Kasumi-1 (cell line): ENCODE data around the gene ANKRD53.
A peak's percentile ranks its signal among the peaks of the same experiment; 100 is the strongest.

ENCODE experiments used
- DNase-seq, 2 experiments: peaks; one replicate each; lab custom pipeline; 2025; lab: John Stamatoyannopoulos, UW

The ANKRD53 gene

DNA sequence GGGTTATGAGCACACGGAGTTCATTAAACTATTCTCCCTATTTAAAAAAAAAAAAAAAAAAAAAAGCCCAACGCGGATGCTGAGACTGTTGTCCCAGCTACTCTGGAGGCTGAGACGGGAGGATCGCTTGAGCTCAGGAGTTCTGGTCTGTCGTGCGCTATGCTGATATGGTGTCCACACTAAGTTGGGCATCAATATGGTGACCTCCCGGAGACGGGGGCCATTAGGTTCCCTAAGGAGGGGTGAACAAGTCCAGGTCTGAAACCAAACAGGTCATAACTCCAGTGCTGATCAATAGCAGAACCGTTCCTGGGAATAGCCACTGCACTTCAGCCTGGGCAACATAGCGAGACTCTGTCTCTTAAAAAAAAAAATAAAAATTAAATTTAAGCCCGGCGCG lies 12.9 kb upstream of the ANKRD53 start:
- no peak for DNase-seq

DNA sequence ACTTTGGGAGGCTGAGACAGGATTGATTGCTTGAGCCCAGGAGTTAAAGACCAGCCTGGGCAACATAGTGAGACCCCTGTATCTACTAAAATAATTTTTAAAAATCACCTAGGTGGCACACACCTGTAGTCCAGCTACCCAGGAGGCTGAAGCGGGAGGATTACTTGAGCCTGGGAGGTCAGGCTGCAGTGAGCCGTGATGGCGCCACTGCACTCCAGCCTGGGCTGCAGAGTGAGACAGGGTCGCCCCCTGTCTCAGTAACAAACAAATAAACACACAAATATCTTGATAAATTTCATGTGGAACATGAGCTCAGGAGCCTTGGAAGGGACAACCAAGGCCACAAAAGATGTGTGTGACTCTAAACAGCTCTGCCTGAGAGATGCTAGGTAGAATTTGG lies 11.7 kb upstream of the ANKRD53 start:
- no peak for DNase-seq

DNA sequence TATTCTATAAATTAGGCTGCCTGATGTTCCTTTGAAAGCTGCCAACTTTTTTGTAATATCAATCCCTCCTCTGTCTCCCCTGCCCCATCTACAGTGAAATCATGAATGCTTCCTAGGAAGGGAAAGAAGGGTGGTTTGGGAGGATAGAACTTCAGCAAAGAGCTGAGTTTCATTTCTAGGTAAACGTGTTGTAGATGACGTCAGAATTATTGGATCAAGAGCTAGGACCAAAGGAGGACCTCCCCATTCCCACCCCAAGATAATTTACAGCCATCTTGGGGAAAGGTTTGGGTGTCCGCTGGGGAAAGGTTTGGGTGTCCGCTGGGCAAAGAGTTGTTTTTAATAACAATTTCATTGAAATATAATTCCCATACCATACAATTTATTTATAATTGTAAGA lies 11.2 kb upstream of the ANKRD53 start:
- DNase-seq: no peak

DNA sequence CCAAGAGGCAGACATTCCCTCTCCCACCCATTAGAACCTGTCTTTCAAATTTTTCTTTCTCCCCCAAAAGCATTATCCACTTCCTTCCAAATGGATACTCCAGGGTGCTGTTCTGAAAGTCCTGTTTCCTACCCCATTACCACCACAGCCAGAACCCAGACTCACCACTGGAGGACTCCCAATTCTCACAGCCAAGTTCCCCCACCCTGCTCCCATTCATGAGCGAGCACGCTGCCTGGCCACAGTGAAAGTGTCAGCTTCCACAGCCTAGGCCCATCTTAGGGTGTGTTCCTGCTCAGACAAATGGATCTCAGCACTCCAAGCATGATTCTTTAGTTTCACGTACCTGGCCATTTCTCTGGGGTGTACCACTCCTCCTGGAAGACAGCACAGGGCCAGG lies 3.8 kb upstream of the ANKRD53 start:
- no peak for DNase-seq

DNA sequence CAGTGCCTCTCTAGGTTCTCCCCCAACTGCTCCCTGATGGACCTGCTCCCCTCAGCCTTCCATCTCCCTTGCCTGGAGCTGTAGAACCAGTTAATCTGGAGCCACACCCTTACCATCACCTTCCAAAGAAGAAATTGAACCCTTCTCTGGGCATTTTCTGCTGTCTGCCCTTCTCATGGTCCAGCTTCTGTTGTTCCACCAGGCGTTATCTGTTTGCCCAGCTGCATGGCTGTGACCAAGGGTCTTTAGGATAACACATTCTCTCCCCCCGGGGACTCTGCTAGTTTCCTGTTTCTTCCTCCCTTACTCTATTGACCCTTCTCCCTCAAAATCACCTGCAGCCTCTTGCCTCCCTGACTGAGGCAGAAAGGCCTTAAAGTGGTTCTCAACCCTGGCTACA lies 3.2 kb upstream of the ANKRD53 start:
- no peak for DNase-seq

DNA sequence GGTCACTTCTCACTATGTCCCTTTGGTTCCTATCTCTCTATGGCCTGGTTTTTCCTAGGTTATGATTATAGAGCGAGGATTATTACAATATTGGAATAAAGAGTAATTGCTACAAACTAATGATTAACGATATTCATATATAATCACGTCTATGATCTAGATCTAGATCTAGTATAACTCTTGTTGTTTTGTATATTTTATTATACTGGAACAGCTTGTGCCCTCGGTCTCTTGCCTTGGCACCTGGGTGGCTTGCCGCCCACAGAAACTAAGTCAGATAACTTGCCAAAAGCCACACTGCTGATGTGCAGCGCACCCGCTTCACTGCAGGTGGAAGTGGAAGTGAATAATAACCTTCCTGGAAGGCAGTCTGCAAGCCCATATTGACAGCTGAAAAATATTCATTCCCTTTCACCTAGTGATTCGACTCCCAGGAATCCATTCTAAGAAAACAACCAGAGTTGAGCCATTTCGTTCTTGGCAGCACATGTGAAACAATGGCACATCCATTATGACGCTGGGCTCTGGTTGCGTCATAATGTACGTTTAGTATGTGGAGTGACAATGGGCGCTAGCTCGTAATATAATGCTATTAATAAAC lies 725 bp upstream of the ANKRD53 start:
- no peak for DNase-seq

DNA sequence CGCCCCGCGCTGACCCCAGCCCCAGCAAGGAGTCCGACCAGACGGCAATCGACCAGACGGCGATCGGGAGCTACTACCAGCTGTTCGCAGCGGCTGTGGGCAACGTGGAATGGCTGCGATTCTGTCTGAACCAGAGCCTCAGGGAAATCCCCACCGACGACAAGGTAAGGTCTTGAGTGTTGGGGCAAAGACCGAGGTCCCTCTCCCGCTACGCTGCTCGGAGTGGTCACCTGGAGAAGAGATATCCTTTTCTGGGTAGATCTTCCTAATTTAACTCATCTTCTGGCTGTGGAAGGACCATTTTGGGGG lies 704 bp downstream of the ANKRD53 start:
- DNase-seq: no peak

DNA sequence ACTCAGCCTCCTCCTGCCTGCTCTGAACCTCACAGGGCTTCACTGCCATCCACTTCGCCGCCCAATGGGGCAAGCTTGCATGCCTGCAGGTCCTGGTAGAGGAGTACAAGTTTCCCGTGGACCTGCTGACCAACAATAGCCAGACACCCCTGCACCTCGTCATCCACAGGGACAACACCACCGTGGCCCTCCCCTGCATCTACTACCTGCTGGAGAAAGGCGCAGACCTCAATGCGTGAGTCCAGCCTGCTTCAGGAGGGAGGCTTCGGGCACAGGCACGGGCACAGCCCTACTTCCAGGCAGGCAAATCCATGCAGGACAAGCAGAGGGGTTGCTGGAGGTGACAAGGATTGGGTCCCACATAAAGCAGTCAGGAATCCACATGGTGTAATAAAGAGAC lies 1.2 kb downstream of the ANKRD53 start:
- DNase-seq: no peak

DNA sequence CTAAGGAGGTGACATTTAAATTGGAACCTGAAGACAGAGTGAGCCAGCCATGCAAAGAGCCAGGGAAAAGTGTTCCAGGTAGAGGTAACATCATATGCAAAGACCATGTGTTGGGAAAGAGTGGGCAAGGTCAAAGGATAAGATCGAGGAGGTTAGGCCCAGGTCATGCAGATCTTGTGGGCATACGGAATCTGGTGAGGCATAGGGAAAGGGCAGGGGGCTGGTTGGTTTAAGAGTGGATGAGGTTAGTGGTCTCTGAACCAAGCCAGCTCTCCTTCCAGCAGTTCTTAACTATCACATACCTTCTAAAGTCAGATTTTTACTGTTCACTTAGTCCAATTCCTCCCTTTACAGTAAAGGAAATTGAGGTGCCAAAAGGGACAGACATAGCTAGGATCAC lies 3.0 kb downstream of the ANKRD53 start:
- no peak for DNase-seq

DNA sequence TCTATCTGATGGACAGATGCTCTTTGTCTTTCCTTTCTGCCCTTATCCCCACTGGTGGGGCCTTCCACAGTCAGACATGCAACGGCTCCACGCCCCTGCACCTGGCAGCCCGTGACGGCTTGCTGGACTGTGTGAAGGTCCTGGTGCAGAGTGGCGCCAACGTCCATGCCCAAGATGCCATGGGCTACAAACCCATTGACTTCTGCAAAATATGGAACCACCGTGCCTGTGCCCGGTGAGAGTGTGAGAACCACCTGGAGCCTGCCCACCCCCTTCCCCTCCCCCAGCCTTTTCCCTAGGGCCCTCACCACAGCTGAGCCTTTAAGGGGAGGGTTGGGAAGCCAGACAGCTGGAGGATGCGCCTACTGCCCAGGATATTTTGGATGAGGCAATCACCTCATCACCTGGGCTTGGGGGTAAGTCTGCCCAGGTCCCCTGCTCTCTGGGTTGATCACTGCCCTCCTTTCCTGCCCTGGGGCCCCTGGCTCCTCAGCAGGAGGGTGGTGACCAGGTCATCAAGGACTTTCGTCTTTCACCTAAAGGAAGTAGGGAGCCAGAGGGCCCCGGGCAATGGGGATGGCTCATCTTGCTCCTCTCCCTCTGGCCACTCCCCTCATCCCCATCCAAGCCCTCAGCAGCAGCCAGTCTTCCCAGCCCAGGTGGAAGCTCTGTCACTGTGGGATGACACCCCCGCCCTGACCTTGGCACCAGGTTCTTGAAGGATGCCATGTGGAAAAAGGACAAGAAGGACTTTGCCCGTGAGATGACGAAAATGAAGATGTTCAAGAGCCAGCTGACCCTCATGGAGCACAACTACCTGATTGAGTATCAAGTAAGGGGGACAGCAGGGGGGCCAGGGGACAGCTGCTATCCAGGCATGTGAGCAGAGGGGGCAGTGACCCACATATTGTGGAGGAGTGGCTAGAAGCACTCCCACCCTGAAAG lies 3.7 kb downstream of the ANKRD53 start:
- DNase-seq: no peak

DNA sequence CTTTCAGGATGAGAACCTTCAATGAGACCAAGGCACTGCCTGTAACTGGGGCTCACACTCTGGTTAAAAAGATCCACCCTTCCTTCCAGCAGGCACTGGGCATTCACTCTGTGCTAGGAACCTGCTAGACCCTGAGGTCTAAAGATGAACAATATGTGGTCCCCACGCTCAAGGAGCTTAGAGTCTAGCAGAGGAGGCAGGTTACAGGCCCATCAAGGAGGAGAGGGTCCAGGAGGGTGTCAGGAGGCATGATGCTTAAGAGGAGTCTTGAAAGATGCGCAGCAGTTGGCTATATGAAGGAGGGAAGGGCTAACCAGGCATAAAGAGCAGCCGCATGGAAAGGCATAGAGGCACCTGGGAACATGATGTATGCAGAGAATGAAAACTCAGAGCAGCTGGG lies 4.5 kb downstream of the ANKRD53 start:
- DNase-seq: no peak

DNA sequence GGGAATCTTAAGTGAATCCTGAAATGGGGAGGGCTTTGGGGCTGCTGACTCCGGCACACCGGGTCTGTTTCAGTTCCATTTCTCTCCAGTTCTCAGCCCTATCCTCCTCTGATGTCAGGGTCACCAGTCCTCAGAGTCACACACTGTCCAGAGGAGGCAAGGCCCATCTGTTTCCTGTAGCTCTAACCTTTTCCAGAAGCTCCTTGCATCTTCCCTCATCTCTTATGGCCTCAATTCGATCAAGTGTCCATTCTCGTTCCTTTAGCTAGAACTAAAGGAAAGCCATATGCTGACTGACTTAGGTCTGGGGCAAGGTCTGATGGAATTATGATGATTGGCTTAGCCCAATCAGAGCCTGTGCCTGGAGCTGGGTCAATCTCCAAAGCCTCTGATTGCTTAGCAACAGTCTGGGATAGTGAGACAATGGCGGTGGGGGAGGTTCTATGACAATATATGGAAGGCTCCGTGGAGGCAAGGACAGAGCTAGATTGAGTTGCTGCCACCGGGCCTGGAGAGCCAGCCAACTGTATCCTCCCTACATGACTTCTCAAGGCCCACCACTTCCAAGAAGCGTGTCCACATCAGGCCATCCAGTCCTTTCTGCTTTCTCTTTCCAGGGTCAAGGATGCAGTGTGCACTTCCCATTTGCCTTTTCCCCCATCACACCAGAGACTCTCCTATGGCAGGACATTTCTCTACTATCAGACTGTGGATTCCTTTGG lies 5.2 kb downstream of the ANKRD53 start:
- no peak for DNase-seq

DNA sequence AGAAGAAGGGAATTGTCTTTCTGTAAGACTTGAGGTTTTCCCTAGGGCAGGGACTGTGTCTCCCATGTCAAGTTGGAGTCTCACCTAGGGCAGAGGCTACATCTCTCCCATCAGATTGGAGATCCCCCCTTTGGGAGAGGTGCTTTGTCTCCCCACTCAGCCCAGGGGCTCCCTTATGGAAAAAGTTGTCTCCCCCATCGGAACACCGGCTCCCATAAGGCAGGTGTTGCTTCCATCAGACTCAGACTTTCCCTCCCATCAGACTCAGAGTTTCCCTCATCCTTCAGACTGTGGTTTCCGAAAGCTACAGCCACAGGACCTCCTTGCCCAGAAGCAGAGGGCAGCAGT lies 5.8 kb downstream of the ANKRD53 start:
- no peak for DNase-seq

DNA sequence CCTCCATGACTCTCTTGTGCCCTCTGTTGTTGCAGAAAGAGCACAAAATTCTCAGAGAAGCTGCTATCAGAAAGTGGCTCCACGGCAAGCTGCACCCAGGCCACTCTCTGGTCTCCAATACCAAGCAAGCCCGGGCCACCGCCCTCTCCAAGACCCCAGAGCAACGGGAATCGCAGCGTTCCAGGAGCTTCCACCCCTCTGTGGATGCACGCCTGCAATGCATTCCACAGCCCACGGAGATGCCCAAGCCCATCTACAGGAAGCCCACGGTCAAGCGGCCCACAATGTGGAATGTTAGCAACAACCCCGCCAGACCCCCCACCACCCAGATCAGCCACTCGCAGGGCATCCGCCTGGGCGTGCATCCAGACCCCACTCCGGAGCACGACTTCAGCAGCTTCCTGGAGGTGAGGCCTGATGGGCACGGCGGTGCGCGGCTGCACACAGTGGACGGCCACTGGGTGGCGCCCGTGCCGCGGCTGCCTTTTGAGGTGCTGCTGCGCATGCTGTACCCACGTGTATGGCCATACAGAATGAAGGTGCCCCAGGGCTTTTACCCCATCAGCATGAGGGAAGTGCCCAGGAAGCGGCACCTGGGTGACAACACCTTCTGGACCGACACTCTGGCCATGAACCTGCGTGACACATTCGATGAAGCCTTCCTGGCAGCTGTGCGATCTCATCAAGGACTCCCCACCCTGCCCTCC lies 6.3 kb downstream of the ANKRD53 start:
- DNase-seq: peak; percentile 32 to 33

DNA sequence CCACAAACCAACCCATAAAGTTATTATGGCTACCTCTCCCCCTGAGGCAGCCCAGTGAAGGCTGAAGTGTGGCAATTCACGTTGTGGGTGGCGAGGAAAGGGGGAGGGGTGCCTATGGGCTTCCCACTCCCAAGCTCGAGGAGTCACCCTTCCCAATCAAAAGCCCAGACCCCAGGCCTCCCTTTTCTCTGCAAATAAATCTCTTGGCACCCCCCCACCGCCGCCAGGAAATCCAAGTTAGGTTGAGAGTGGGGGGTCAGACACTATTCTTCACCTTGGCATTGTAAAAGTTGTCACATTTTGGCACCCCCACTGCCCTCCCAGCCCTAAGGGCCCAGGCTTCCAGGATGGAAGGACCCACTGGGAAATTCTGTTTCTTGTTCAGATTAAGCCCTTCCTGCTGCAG lies 6.9 kb downstream of the ANKRD53 start:
- DNase-seq: no peak

DNA sequence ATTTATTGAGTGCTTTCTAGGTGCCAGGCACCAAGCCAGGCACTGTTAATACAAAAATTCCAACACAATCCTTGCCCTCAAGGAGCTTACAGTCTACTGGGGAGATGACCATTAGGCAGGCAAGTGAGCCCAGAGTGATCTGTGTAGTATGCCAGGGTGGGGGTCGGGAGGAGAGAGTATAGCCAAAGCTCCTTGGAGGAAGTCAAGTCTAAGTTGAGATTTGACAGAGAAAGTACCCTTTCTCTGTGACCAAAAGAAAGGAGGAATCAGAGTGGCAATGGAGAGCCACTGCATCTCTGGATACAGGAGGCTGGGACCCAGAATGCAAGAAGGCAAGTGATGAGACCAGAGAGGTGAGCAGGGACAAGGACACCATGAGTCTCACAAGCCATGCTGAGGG lies 7.5 kb downstream of the ANKRD53 start:
- DNase-seq: no peak

DNA sequence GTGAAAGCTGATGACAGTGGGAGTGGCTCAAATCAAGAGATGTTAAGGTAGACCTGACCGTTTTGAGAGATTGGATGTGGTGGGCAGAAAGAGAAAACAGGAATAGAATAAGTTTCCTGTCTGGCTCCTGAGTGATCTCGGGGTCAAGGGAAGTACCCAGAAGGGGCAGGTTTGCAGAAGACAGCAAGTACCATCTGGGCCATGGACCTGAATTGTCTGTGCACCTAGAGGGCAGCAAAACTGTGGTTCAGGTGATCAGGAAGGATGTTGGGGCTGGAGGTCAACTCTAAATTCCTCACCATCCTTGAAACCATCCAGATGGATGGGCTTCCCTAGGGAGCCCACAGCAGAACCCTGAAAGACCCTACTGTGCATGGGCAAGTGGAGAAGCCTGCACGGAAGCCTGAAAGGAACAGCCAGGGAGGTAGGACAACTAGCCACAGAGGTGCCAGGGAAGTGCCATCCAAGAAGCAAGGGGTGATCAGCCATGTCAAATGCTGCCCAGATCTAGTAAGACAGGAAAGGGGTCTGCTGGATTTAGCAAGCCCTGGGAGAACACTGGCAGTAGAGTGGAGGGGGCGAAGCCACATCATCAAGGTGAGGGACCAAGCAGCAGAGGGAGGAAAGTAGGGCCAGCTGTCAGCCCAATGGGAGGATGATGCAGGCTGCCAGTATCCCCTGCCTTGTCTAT lies 8.2 kb downstream of the ANKRD53 start:
- DNase-seq: no peak

DNA sequence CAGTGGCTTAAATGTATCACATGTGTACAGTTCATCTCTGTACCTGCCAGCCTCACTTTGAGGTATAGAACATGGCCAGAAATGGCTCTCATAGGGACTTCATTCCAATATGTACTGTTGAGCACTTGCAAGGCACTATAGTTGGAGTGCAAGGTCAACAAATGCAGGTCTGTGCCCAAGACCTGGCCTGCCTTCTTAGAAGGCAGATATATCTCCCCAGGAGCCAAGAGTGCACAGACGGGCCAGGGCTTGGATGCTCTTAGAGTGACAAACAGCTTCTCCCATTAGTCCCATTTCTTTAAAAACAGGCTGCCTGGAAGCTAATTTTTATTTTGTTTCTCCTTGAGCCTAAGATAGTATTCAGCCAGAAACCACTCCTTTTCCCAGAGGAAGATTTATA lies 9.0 kb downstream of the ANKRD53 start:
- no peak for DNase-seq

DNA sequence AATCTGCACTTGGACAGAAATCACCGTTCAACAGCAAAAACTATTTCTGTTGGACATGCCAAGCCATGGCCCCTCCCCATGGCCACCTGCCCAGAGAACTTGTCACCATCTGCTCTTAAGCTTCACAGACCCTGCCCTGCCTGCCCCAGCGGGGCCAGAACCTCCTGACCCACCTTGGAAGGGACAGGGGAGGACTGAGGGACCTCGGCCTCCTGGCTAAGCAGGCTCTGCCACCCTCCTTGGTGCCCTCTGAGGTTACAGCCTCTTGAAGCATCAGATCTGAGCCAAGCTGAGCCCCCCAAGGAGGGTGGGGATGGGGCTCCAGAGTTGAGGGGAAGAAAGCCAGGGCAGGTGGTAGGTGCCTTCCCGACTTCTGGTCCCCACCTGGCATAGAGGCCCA lies 9.7 kb downstream of the ANKRD53 start:
- DNase-seq: no peak

DNA sequence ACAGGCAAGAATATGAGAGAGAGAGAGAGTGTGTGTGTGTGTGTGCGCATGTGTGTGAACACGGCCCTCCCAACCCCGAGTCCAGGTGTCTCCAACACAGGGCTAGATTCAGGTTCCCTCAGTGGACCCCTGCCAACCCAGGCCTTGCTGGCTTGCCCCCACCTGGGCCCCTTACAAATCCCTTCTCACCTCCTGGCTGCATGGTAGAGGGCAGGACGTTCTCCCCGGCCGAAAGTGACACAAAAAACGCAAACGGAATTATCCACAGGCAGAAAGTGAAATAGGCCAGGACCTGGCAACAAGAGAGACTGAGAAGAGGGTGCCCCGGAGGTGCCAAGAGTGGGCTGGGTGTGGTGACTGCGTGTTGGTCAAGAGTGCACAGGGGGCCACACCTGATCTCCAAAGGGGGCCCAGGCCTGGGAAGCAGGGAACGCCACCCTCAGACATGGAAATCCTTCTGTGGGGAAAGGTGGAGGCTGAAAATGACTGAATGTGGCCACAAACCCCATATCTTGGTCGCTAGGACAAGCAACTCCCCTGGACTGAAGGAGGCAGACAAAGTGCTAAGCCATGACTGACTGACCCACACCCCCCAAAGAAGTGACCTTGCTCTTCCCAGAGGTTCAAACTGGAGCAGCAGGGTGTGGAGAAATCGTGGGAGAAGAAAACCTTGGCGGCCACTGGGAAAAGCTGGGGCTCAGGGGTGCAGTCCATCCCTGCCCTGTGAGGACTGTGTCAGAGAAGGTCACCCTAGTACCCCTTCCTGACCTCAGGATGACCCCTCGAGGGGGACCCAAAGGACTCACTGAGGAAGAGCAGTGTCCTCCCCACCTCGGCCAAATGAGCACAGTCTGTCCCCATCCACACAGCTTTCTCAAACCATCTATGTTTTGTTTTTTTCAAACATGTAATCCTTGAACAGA lies 10.6 kb downstream of the ANKRD53 start:
- no peak for DNase-seq

DNA sequence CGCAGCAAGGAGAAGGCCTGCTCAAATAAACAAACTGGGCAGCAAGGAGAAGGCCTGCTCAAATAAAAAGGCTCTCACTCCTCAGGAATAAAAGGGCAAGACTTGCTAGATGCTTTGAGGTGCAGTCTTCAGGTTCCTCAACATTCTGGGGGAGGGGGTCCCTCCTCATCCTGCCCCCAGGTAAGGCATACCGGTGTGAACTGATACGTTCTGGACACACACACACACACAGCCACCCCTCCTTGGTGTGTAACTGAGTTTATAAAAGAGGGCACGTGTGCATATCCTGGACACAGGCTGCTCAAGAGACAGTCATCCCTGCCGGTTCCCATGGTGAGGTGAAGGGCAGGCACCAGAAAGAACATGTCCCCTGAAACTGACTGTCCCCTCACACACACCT lies 11.8 kb downstream of the ANKRD53 start:
- DNase-seq: no peak
